HG03097 (cell line): Measurements from ENCODE around the gene NFS1.
"Not testable (repeated sequence)": the region's sequence is repeated elsewhere in the genome, so short reads cannot be mapped to it uniquely, and the experiment has no call there.

Source experiments
- ATAC-seq: cut with Tn5 transposase; IDR thresholded peaks from one replicate; pipeline ENCODE4 v1.9.1; 2021; ENCODE audit not compliant: unreplicated experiment, low FRiP score

NFS1 gene

DNA sequence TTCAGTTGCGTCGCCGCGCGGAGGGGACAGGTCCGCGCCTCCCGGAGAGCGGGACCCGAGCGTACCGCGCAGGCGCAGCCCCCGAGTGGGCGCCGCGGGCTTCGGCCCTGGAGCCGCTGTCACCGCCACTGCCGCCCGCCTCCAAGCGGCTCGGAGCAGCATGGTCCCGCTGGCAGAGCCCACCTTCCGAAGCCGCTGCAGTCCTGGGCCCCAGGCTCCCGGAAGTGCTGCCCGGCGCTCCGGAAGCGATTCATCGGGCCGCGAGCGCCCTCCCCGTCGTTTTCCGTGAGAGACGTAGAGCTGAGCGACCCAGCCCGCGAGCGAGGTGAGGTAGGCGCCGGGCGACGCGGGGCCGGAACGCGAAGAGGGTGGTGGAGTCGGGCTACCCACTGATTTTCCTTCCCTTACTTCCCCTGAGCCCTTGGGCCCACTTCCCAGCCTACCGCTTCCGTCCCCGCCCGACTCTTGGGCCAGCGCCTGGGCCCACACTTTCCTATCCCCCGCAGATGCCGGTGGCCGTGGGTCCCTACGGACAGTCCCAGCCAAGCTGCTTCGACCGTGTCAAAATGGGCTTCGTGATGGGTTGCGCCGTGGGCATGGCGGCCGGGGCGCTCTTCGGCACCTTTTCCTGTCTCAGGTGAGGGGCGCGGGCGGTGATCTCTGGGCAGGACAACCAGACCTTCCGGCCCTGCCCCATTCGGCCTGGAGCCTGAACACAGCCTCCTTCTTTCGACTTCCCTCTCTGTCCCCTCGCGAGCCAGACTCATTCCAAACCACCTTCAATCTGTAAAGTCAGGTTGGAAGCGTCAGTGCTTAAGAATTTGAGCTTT, at the start of gene NFS1, which contains the start of gene ROMO1:
NFS1 (minus strand) TSS at position 226 of the 830 bp plus-strand sequence; CDS start at position 162, 64 bp downstream.
ROMO1 (plus strand) TSS at position 279 of the 830 bp plus-strand sequence; CDS start at position 507, 228 bp downstream.
- ATAC-seq: peak; percentile 74

DNA sequence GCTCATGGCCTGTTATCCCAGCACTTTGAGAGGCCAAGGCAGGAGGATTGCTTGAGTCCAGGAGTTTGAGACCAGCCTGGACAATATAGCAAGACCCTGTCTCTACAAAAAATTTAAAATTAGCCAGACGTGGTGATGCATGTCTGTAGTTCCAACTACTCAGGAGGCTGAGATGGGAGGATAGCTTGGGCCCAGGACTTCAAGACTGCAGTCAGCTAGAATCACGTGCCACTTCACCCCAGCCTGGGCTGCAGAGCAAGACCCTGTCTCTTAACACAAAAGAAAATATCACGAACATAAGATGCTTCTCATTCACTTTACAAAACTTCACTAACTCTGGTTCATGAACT, 45.3 kb upstream of the NFS1 start:
- ATAC-seq: not testable (repeated sequence)

DNA sequence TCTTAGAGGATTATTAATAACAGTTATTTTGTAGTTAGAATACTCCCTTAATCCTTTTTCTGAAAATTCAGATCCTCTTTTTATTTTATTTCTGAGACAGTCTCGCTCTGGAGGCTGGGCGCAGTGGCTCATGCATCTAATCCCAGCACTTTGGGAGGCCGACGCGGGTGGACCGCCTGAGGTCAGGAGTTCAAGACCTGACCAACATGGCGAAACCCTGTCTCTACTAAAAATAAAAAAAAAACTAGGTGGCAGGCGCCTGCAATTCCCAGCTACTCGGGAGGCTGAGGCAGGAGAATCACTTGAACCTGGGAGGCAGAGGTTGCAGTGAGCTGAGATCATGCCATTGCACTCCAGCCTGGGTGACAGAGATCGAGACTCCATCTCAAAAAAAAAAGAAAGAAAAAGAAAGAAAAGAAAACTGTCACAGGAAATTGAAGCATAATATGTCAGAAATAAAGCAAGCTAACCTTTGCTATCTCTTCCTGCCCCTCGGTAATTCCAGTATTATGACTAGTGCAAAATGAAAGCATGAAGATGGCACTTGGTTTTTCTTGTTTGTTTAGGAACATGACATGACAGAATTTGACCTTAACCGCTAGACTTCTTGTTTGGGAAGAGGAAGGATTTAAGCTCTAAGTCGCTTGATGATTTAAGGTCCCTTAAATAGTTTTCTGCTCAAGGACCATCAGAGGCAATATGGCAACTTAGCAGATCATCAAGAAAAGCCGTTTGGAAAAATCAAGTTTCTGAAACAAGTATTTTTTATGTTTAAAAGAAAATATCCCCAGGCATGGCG, 44.7 kb upstream of the NFS1 start:
- no peak for ATAC-seq

DNA sequence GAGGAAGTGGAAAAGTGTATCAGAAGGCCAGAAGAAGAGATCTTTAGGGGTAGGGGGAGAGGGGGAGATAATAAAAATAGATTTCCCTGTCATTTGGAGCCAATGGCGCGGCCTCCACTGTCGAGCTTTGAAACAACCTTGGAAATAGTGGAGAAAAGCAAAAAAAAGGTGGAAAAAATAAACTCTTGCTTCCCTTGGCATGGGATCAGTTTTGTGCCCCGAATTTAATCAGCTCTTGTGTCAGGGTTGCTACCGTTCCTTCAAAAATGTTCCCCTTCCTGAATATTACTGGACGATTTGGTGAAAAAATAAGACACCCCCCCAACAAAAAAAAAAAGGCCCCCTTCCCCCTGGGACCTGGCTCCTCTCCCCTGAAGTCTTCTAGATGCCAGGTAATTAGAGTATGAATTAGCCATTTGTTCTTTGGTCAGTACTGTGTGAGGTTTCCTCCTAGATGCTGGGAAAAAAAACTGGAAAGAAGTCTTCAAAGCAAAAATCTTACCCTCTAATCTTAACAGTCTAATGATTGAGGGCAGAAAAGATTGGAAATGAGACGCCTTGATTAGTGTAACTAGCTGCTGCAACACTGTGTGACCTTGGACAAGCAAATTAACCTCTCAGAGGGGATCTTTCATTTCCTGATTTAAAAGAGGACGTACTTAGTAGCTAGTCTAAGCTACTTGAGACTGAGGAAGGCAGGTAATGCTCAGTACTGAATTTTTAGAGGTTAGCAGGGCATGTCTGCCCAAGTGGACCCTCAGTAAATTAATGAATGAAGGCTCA, 43.8 kb upstream of the NFS1 start:
- ATAC-seq: no peak

DNA sequence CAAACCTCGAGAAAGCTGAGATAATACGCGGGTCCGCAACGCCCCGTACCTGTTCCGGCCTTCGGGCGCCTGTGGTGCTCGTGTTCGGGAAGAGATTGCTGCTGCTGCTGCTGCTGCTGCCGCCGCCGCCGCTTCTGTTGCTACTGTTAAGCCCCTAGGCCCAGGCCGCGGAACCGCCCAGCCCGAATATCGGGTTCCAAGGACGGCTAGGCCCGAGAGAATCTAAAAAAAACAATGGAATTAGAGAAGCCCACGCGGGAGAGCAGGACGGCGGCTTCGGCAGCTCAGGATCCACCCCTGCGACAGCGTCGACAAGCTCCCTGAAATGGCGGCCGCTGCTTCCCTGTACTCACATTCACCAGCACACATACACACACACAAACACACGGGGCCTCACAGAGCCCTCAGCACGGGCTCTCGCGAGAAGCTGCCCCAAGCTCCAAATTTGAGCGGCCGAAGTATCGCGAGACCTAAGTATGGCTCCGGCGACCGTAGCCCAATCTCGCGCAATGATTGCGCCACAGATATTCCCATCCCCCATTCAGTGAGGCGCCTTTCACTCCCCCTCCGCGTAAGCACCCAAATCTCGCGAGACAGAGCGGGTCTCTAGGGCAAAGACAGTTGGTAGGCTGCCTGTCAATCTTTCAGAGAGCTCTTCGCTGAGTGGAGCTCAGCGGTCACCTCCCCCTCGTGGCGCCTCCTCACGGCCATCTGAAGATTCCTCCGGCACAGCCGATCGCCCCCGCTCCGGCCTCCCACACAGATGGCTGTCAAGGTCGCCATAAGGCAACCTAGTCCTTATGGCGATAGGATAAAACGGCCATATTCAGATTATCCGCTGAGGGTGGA, 43.0 kb upstream of the NFS1 start, which contains the start of gene RBM39:
RBM39 (minus strand) TSS at position 369 of the 849 bp plus-strand sequence. CDS start 1,386 bp downstream, outside the sequence.
- peak; percentile 88 for ATAC-seq

DNA sequence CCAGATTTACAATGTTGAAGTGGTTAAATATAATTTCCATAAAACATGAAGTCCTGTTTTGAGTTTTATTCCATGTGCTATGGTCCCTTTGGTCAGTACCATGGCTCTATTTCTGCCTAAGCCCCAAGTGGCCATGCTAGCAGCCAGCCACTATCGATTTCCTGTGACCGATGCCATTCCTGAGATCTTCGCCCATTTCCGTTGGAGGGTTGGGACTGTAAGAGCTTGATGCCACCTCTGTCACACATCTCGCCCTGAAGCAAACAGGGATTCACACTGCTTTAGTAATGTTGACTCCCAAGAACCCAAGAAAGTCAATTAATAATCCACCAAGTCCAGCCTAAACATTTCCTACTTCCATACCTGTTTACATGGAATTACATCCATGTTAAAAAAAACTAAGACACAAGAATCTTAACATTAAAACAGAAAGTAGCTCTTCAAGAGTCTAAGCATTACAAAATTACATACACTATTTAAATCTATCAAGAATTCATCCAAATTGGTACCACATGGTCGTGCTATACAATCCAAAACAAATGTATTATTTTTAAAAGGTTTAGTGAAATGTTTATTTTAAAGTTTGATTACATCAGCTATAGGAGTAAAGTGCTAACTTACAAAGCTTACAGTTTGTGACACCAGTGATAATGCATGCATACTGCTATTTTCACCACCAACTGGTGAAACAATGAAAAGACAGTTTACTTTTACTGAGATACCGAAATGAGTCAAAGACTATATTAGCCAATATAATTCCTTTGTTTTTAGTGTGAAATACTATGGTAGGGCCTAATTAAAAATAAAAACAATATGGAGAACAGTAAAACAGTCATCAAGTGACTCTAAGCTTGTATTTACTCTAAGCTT, 40.4 kb upstream of the NFS1 start:
- ATAC-seq: no peak

DNA sequence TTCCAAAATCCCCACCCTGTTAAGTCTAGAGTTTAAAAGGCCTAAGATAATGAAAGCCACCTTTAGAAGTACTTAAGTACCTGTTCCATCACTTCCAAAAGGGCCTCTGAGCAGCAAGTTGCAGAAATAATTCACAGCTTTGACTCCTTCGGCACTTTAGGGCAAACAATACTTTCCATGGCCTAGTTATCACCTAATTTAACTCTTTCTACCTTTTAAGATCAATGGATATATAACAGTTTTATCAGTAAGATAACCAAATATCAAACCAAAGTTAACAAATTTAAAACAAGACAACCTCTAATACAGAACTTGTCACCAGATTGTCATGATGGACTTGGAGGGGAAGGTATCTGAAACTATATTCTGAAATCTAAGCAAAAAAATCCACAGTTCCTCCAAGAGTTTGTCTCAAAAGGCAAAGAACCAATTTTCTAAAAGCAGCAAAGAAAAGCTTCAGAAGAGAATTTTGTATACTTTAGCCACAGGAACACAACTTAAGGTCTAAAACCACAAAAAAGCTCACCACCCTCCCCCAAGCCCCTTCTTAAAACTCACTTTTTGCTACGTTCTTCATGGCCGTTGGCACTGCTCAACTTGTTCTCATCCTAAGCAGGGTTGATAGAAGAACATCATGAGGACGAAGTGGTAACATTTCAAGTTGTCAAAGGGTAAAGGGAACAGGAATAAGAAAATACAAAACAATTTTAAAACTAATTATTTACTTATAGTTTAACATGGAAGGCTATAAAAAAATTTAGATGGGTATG, 39.4 kb upstream of the NFS1 start:
- no peak for ATAC-seq

DNA sequence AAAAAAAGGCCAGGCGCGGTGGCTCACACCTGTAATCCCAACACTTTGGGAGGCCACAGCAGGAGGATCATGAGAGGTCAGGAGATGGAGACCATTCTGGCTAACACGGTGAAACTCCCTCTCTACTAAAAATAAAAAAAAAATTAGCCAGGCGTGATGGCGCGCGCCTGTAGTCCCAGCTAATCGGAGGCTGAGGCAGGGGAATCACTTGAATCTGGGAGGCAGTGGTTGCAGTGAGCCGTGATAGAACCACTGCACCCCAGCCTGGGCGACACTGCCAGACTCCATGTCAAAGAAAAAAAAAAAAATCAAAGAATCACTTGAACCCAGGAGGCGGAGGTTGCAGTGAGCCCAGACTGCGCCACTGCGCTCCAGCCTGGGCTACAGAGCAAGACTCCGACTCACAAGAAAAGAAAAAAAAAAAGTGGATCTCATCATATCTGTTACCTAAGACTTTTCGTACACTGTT, 38.7 kb upstream of the NFS1 start:
- no peak for ATAC-seq

DNA sequence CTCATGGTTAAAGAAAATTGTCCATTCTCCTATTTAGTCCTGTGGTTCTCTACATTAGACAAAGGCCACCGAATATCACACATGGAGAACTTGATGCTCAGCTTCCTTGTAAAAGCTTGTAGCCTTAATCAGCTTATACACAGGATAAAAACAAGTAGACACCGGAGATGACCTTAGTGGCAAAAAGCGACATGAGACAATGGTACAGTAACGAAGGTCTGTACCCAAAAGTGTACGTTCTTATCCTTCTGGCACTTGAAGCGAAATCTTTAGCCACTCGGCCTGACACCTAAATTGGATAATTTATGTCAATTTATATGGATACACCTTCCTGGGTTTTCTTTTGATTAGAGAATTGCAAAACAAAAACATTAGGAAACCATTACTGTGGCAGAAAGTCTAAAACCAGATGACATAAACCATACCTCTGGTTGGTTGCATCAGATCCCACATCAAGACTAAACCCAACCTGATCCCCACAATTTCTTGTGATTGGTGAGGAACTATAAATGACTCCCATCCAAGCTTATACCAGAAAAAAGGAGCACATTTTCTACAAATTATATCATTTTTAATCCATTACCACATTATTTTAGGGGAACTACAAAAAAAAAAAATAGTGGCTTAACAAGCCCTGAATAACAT, 36.8 kb upstream of the NFS1 start:
- ATAC-seq: no peak

DNA sequence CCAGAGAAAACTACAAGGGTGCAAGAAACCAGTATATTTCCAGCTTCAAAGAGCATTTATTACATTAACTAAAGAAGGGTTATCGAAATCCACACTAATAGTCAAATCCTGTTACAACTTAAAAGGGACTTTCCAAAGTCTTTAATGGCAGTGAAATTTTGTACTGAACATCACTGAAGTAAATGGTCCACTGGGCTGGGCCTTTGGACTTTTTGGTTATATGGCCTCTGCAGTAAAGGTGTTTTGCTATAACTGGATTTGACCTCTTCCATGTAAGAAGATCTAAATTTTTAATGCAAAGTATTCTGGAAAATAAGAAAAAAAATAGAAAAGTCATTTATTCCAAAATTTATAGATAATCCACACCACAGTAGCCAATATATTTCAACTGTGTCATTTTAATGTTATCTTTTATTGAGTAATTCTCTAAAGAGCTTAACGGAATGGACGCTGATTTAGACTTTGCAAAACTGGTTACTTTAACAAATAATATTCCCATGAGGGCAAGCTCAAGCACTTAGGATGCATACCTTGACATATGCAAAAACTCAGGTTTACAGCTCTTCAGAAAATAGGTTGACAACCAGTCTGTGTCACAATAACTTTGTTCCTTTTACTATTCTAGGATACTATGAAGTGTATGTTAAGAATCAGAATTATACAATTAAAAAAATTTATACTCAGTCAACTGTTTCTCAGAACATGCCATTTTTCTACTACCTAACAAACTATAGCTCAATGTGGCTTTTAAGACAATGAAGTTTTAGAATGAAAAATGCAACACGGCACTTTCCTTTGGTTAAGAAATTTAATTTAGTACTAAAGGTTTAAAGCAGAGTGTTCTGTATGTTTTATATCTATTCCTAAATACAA, 35.9 kb upstream of the NFS1 start:
- ATAC-seq: no peak

DNA sequence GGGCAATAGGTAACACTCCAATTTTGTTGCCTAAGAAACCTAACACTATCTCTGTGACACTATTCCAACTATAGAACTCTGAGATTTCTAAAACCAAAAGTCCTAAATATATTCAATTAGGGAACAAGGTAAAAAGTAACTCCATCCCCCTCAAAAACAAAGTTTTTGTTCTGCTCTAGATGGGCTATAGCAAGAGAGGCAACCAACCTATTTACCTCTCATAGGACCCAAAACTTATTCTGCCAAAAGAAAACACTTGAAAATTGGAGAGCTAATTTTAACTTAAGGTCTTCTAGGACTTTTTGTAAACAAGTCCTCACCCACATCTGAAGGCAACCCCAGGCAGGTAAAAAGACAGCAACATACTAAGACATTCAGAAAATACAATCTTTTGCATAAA, 35.2 kb upstream of the NFS1 start:
- no peak for ATAC-seq

DNA sequence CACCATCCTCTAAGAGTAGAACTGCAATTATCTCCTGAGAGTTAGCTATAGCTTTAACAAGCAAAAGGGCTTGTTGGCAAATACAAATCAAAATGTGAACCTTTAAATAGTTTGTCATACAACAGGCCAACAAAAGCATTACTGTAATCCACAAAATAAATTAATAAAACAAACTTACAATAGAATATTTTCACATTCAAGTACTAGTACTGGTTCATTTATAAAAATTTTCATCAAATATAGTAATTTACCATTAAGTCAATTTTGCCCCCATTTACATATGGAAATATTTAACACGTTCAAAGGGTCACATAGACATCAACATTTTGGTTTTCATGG, 33.5 kb upstream of the NFS1 start:
- no peak for ATAC-seq

DNA sequence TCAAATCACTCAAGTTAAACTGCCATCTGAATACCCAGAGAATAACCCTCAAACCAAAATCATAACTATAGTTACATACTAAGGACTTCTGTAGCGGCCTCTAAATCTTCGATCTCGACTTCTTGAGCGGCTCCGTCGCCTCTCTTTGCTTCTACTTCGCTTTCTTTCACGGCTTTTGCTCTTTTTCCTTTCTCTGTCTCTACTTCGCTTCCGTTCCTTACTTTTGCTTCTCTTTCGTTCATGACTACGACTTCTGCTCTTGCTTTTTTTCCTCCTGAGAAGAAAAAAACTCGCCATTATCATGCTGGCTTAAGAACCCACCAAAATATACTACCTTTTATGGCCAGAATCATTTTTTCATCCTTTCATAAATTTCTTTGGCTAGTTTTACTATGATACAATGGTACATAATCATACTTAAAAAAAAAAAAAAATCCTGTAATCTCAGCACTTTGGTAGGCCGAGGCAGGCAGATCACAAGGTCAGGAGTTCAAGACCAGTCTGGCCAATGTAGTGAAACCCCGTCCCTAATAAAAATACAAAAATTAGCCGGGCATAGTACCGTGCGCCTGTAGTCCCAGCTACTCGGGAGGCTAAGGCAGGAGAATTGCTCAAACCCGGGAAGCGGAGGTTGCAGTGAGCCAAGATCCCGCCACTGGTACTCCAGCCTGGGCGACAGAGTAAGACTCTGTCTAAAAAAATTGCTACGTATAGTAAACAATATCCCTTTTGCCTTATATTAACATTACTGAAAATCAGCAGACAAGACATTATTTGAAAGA, 32.9 kb upstream of the NFS1 start:
- ATAC-seq: no peak

DNA sequence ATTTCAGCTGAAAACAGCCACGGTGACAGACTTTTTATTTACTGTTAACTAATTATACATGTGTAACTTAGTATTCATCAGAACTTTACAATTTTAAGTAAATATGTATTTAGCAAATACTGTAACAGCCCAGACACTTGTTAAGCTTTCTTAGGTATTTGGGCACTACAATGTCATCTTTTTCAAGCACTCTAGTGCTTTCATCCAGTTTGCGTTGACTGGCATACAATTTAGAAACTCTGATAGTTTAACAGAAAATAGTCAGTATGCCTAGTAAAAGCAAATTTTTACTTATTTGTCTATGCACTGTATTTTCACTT, 32.3 kb upstream of the NFS1 start:
- ATAC-seq: no peak

DNA sequence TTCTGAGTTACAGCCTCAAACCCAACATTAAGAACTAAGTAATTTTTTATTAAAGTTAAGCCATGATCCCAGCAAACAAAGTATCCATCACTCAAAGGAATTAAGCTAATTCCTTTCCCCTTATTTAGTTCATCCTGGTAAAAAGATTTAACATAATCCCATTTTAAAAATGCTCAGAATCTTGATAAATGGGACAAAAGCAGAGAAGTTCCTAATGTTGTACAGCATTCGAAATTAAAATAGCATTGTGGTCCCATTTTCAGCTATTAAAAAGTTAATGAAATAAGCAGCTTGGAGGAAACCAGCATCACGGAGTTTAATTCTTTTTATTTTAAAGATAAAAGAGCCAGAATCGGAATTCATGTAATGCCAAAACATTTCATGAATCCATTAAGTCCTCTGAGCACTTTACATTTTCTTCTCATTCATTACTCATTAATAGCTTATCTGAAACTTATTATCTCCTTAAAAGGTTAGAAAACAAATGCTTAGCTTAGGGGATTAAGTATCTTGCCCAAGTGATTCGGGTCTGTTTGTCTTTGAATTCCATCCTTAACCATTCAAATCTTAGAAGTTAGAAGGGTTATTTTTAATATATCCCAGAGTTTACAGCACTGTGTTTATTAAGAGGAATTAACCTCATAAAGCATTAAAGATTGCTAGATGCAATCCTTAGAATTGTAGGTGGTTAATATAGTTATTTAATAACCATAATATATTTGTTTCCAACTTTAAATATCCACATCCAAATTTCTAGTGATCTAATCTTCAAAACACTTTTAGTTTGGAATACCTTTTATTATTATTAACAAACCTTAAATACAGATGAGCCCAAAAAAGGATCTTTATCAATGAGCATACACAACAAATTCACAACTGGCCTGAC, 31.7 kb upstream of the NFS1 start:
- ATAC-seq: no peak
